NOMO-1 (cell line): ENCODE data around the gene OR6B2.

ENCODE experiments used
- DNase-seq, 2 experiments: peaks; one replicate each; lab custom pipeline; 2025; ENCODE audit not compliant: unreplicated experiment in 2 of 2; lab: John Stamatoyannopoulos, UW

Gene OR6B2

GRCh38 chr2:239983004-239983778, 47.0 kb downstream of the OR6B2 start:
- peak; percentile 5 to 31 for DNase-seq
